ENCODE measurements around the gene PRR35. TPM values are rescaled to one million over a fixed set of nuclear protein-coding genes. Genes with fewer than 3 reads are reported as not detected.

PRR35 gene
- polyA plus RNA-seq, 1 donor (not counting 4 experiments of a cell fraction or from before 2014, with no cell fraction given), result not detected

DNA sequence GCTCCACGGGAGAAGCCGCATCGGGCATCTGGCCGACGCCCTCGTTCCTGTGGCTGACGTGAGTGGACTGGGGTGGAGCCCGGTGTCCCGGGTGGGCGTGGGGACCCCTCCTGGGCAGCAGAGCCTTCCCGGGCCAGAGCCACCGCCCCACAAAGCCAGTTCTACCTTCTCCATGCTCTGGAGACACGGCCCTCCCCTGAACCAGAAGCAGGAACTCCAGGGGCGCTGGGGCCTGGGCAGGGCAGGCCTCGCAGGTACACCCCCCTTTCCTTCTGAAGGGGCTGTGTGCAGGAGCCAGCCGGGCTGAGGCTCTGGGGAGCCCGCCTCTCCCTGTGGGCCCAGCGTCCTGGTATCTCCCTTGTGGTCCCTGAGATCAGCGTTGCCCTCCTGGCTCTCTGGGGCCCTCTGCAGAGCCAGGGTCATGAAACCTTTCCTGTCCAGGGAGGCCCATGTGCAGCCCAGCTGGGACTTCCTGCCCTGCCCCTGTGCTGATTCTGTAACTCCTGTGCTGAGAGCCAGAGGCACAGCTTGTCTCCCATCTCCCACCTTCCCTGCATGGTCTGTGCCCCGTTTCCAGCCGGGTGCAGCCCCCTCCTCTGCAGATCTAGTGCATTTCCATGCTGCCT, 16.1 kb downstream of the PRR35 start:
- peaks cover 4% of the 10 kb centered on the region for H3K79me2 ChIP-seq (ENCODE audit: control insufficient read depth, insufficient read depth, low read length)
- no peak overlapping the region for H2AFZ ChIP-seq (ENCODE audit: control insufficient read depth, low read length)
- no peaks in the 10 kb centered on the region for H3K4me1 ChIP-seq (ENCODE audit: control insufficient read depth, extremely low read depth, insufficient read depth, low read length)
- DNase-seq (ENCODE audit: low read depth, low spot score), result no peak
- no peaks in the 10 kb centered on the region for H3K9me3 ChIP-seq (ENCODE audit: control insufficient read depth, low read depth, low read length)
- H3K4me3 ChIP-seq (ENCODE audit: control insufficient read depth in 2 of 3, extremely low read depth in 1 of 3, insufficient read depth in 2 of 3, low read depth in 1 of 3, low read length in 3 of 3), result no peak overlapping the region
- dilution Hi-C loops (cut with MboI; ENCODE audit: extremely low pct_ligation_motif_present, low sequenced_read_pairs), result no loop called here
- FAIRE-seq, result no peak
- no peak overlapping the region for H3K4me2 ChIP-seq (ENCODE audit: control insufficient read depth, extremely low read depth, insufficient read depth, low read depth, low read length)
- no peak overlapping the region for H3K9ac ChIP-seq (ENCODE audit: control insufficient read depth, extremely low read depth, insufficient read depth, low read length)
- H3K27ac ChIP-seq (ENCODE audit: control insufficient read depth, insufficient read depth, low read length), result no peak overlapping the region
- H4K20me1 ChIP-seq (ENCODE audit: control insufficient read depth, extremely low read depth, insufficient read depth, low read length), result no peaks in the 10 kb centered on the region
- TF ChIP-seq, protein P1, sequence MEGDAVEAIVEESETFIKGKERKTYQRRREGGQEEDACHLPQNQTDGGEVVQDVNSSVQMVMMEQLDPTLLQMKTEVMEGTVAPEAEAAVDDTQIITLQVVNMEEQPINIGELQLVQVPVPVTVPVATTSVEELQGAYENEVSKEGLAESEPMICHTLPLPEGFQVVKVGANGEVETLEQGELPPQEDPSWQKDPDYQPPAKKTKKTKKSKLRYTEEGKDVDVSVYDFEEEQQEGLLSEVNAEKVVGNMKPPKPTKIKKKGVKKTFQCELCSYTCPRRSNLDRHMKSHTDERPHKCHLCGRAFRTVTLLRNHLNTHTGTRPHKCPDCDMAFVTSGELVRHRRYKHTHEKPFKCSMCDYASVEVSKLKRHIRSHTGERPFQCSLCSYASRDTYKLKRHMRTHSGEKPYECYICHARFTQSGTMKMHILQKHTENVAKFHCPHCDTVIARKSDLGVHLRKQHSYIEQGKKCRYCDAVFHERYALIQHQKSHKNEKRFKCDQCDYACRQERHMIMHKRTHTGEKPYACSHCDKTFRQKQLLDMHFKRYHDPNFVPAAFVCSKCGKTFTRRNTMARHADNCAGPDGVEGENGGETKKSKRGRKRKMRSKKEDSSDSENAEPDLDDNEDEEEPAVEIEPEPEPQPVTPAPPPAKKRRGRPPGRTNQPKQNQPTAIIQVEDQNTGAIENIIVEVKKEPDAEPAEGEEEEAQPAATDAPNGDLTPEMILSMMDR (optimal IDR thresholded peaks at IDR 0.05 in 1 of 3, IDR thresholded peaks at IDR 0.05 in 1 of 3, conservative IDR thresholded peaks at IDR 0.05 in 1 of 3; ENCODE audit: extremely low read depth in 1 of 3, insufficient read depth in 2 of 3, low read length in 3 of 3), result no peak
- TF ChIP-seq EZH2 (IDR thresholded peaks at IDR 0.05; ENCODE audit: low read length), result no peak
- H3K9me1 ChIP-seq (ENCODE audit: control insufficient read depth, extremely low read depth, insufficient read depth, low read length), result no peaks in the 10 kb centered on the region
- no peaks in the 10 kb centered on the region for H3K27me3 ChIP-seq (ENCODE audit: control insufficient read depth, extremely low read depth, insufficient read depth, low read length)
- peaks cover 9 to 15% of the 10 kb centered on the region in 2 experiments for H3K36me3 ChIP-seq (ENCODE audit: control insufficient read depth in 2 of 2, extremely low read depth in 1 of 2, insufficient read depth in 2 of 2, low read length in 2 of 2)

- no peaks in the 10 kb centered on the region for H3K9me3 ChIP-seq (ENCODE audit: control insufficient read depth, low read depth, low read length)
- no peaks in the 10 kb centered on the region for H3K9me1 ChIP-seq (ENCODE audit: control insufficient read depth, extremely low read depth, insufficient read depth, low read length)
- no peak overlapping the region for H3K4me2 ChIP-seq (ENCODE audit: control insufficient read depth, extremely low read depth, insufficient read depth, low read depth, low read length)
- peaks cover 4% of the 10 kb centered on the region for H3K79me2 ChIP-seq (ENCODE audit: control insufficient read depth, insufficient read depth, low read length)
- no peaks in the 10 kb centered on the region for H4K20me1 ChIP-seq (ENCODE audit: control insufficient read depth, extremely low read depth, insufficient read depth, low read length)
- DNase-seq (ENCODE audit: low read depth, low spot score) (no peak), FAIRE-seq (no peak)
- peaks cover 9 to 12% of the 10 kb centered on the region in 2 experiments for H3K36me3 ChIP-seq (ENCODE audit: control insufficient read depth in 2 of 2, extremely low read depth in 1 of 2, insufficient read depth in 2 of 2, low read length in 2 of 2)
- dilution Hi-C loops (cut with MboI; ENCODE audit: extremely low pct_ligation_motif_present, low sequenced_read_pairs), result no loop called here
- no peak overlapping the region for H2AFZ ChIP-seq (ENCODE audit: control insufficient read depth, low read length)
- H3K4me1 ChIP-seq (ENCODE audit: control insufficient read depth, extremely low read depth, insufficient read depth, low read length), result no peaks in the 10 kb centered on the region
- no peak overlapping the region for H3K4me3 ChIP-seq (ENCODE audit: control insufficient read depth in 2 of 3, extremely low read depth in 1 of 3, insufficient read depth in 2 of 3, low read depth in 1 of 3, low read length in 3 of 3)
- no peak overlapping the region for H3K27ac ChIP-seq (ENCODE audit: control insufficient read depth, insufficient read depth, low read length)
- TF ChIP-seq EZH2 (IDR thresholded peaks at IDR 0.05; ENCODE audit: low read length), result no peak
- TF ChIP-seq, protein P1 (optimal IDR thresholded peaks at IDR 0.05 in 1 of 3, IDR thresholded peaks at IDR 0.05 in 1 of 3, conservative IDR thresholded peaks at IDR 0.05 in 1 of 3; ENCODE audit: extremely low read depth in 1 of 3, insufficient read depth in 2 of 3, low read length in 3 of 3), result peak in 1 of 3 experiments; percentile 13
- H3K9ac ChIP-seq (ENCODE audit: control insufficient read depth, extremely low read depth, insufficient read depth, low read length), result no peak overlapping the region
- no peaks in the 10 kb centered on the region for H3K27me3 ChIP-seq (ENCODE audit: control insufficient read depth, extremely low read depth, insufficient read depth, low read length)
Observed at GRCh38 chr16:576823-577201, 16.6 kb downstream of the PRR35 start.

Data from keratinocyte (primary cell).